Activated CD8-positive, alpha-beta T cell treated with anti-CD3 and anti-CD28 coated beads, Interleukin-2, amount 10 ng/mL, durations not matched to agents 7 days and 5 days (primary cell): ENCODE data around the gene DNM1. TPM values are rescaled to one million over a fixed set of nuclear protein-coding genes. Genes with fewer than 3 reads are reported as not detected.

ENCODE experiments used
- ATAC-seq: fragments of 150-1000 bp; cut with Tn5 transposase; one replicate; pipeline ENCODE4 v1.10.0; 2021; ENCODE audit warnings: moderate library complexity
- CTCF ChIA-PET: fragments of 350-600 bp; sonication (Branson Sonifier 250); formaldehyde crosslinking; loops from one replicate; lab custom pipeline; 2021; ENCODE audit warnings: antibody characterized with exemption; lab: Charles Lee
- POLR2A ChIA-PET: fragments of 350-600 bp; sonication (Branson Sonifier 250); formaldehyde crosslinking; loops from one replicate; lab custom pipeline; 2021; ENCODE audit warnings: antibody characterized with exemption; lab: Charles Lee
- DNase-seq: peaks from one replicate; pipeline ENCODE4 v3.0.0-alpha.2; 2020
- H3K27ac Mint-ChIP-seq: one replicate; pipeline ENCODE4 v1.8.0; 2021; ENCODE audit warnings: mild to moderate bottlenecking, mixed read lengths
- H3K27me3 Mint-ChIP-seq: one replicate; pipeline ENCODE4 v1.8.0; 2021; ENCODE audit warnings: low read depth, mixed read lengths
- H3K36me3 Mint-ChIP-seq: one replicate; pipeline ENCODE4 v1.8.0; 2021; ENCODE audit warnings: low read depth, mixed read lengths
- H3K4me1 Mint-ChIP-seq: one replicate; pipeline ENCODE4 v1.8.0; 2021; ENCODE audit warnings: low read depth, mixed read lengths
- H3K4me3 Mint-ChIP-seq: one replicate; pipeline ENCODE4 v1.8.0; 2021; ENCODE audit warnings: mild to moderate bottlenecking, mixed read lengths
- H3K9me3 Mint-ChIP-seq: one replicate; pipeline ENCODE4 v1.8.0; 2022; ENCODE audit warnings: mixed read lengths; ENCODE audit not compliant: insufficient read depth
- total RNA-seq, 2 experiments: library from RNA; stranded (reverse); gene quantifications; one replicate each; pipeline ENCODE4 v1.2.3, GENCODE V29; 2021

The DNM1 gene
- total RNA-seq, 2 experiments from 2014 or later: 0.21 to 0.29 TPM

GRCh38 chr9:128192601-128193371, 10.4 kb upstream of the DNM1 start:
- Mint-ChIP-seq H3K27ac (peak overlapping the region; percentile 46), H3K9me3 (no peaks in the 10 kb centered on the region), H3K36me3 (peaks cover 18% of the 10 kb centered on the region), H3K4me3 (peak overlapping the region; percentile 63), H3K27me3 (no peaks in the 10 kb centered on the region), H3K4me1 (peaks cover 44% of the 10 kb centered on the region)
- ChIA-PET CTCF (interaction anchor here (0.8 to 3.5 kb wide), 5 partner anchors 9 to 149 kb away, joined by 3 to 12 read pairs (median 4); no protein-coding TSS in a partner anchor), POLR2A (interaction anchor here (0.6 to 1.1 kb wide), 5 partner anchors 12 to 365 kb away, joined by 3 to 8 read pairs (median 4); partner anchors contain the start of genes BBLN, GOLGA2 and SWI5)
- DNase-seq (peak; percentile 73), ATAC-seq (peak; percentile 76)

GRCh38 chr9:128193469-128194096, 9.6 kb upstream of the DNM1 start:
- ChIA-PET POLR2A (no interaction called here), CTCF (interaction anchor here (0.8 to 1.3 kb wide), 3 partner anchors 9 to 69 kb away, joined by 3 to 4 read pairs (median 4); no protein-coding TSS in a partner anchor)
- no peak overlapping the region for H3K27ac Mint-ChIP-seq
- H3K27me3 Mint-ChIP-seq: no peaks in the 10 kb centered on the region
- no peak overlapping the region for H3K4me3 Mint-ChIP-seq
- peaks cover 13% of the 10 kb centered on the region for H3K36me3 Mint-ChIP-seq
- ATAC-seq (no peak), DNase-seq (no peak)
- peaks cover 38% of the 10 kb centered on the region for H3K4me1 Mint-ChIP-seq
- no peaks in the 10 kb centered on the region for H3K9me3 Mint-ChIP-seq

- POLR2A ChIA-PET: no interaction called here
- H3K4me3 Mint-ChIP-seq: no peak overlapping the region
These were observed 1.5 kb upstream of the DNM1 start for GRCh38 chr9:128201441-128202369.

GRCh38 chr9:128202648-128203023, 543 bp upstream of the DNM1 start:
- Mint-ChIP-seq H3K27me3 (peaks cover 25% of the 10 kb centered on the region), H3K4me1 (peaks cover 14% of the 10 kb centered on the region), H3K9me3 (no peaks in the 10 kb centered on the region), H3K4me3 (peak overlapping the region; percentile 68), H3K27ac (no peak overlapping the region), H3K36me3 (no peaks in the 10 kb centered on the region)
- CTCF ChIA-PET: interaction anchor here (0.9 kb wide), 1 partner anchor 10 kb away, joined by 4 read pairs; no protein-coding TSS in a partner anchor
- ATAC-seq (no peak), DNase-seq (no peak)
- POLR2A ChIA-PET: no interaction called here

More at GRCh38 chr9:128201441-128202369, 1.5 kb upstream of the DNM1 start:
- H3K4me1 Mint-ChIP-seq: peaks cover 14% of the 10 kb centered on the region
- CTCF ChIA-PET: interaction anchor here (0.9 to 1.8 kb wide), 2 partner anchors 9 to 11 kb away, joined by 4 to 9 read pairs; partner anchors contain the start of gene CIZ1
- ATAC-seq (no peak), DNase-seq (no peak)
- H3K9me3 Mint-ChIP-seq: no peaks in the 10 kb centered on the region
- H3K27me3 Mint-ChIP-seq: peaks cover 22% of the 10 kb centered on the region
- no peaks in the 10 kb centered on the region for H3K36me3 Mint-ChIP-seq
- H3K27ac Mint-ChIP-seq: no peak overlapping the region

- ATAC-seq (no peak), DNase-seq (no peak)
- Mint-ChIP-seq H3K4me3 (peak overlapping the region; percentile 61), H3K9me3 (no peaks in the 10 kb centered on the region), H3K36me3 (no peaks in the 10 kb centered on the region), H3K27ac (no peak overlapping the region), H3K4me1 (peaks cover 14% of the 10 kb centered on the region), H3K27me3 (peaks cover 25% of the 10 kb centered on the region)
- POLR2A ChIA-PET: interaction anchor here (1.3 kb wide), 1 partner anchor 11 kb away, joined by 3 read pairs; no protein-coding TSS in a partner anchor
- CTCF ChIA-PET: interaction anchor here (0.7 to 1.2 kb wide), 5 partner anchors 9 to 58 kb away, joined by 3 to 5 read pairs (median 3); no protein-coding TSS in a partner anchor
These were observed 750 bp downstream of the DNM1 start for GRCh38 chr9:128203707-128204551.

GRCh38 chr9:128204858-128205257, 1.7 kb downstream of the DNM1 start:
- H3K36me3 Mint-ChIP-seq: no peaks in the 10 kb centered on the region
- peaks cover 25% of the 10 kb centered on the region for H3K27me3 Mint-ChIP-seq
- H3K4me1 Mint-ChIP-seq: peaks cover 14% of the 10 kb centered on the region
- ATAC-seq (no peak), DNase-seq (no peak)
- no peak overlapping the region for H3K27ac Mint-ChIP-seq
- ChIA-PET CTCF (no interaction called here), POLR2A (interaction anchor here (1.3 kb wide), 1 partner anchor 12 kb away, joined by 3 read pairs; no protein-coding TSS in a partner anchor)
- no peaks in the 10 kb centered on the region for H3K9me3 Mint-ChIP-seq
- H3K4me3 Mint-ChIP-seq: peak overlapping the region; percentile 3

- POLR2A ChIA-PET: interaction anchor here (1.3 kb wide), 1 partner anchor 13 kb away, joined by 3 read pairs; no protein-coding TSS in a partner anchor
- no peaks in the 10 kb centered on the region for H3K36me3 Mint-ChIP-seq
- peaks cover 25% of the 10 kb centered on the region for H3K27me3 Mint-ChIP-seq
- no peaks in the 10 kb centered on the region for H3K9me3 Mint-ChIP-seq
- H3K4me3 Mint-ChIP-seq: no peak overlapping the region
- peaks cover 14% of the 10 kb centered on the region for H3K4me1 Mint-ChIP-seq
- no peak overlapping the region for H3K27ac Mint-ChIP-seq
- ATAC-seq (no peak), DNase-seq (no peak)
- CTCF ChIA-PET: no interaction called here
These were observed 2.2 kb downstream of the DNM1 start for GRCh38 chr9:128205296-128205944.

GRCh38 chr9:128206484-128206883, 3.3 kb downstream of the DNM1 start:
- Mint-ChIP-seq H3K27ac (no peak overlapping the region), H3K36me3 (no peaks in the 10 kb centered on the region), H3K9me3 (no peaks in the 10 kb centered on the region), H3K4me3 (no peak overlapping the region), H3K27me3 (peaks cover 29% of the 10 kb centered on the region), H3K4me1 (peaks cover 14% of the 10 kb centered on the region)
- ChIA-PET POLR2A (interaction anchor here (0.6 kb wide), 1 partner anchor 74 kb away, joined by 4 read pairs; no protein-coding TSS in a partner anchor), CTCF (interaction anchor here (1.0 to 1.6 kb wide), 2 partner anchors 135 to 156 kb away, joined by 4 read pairs; no protein-coding TSS in a partner anchor)
- DNase-seq (no peak), ATAC-seq (no peak)

- ChIA-PET CTCF (interaction anchor here (1.0 to 1.6 kb wide), 3 partner anchors 17 to 155 kb away, joined by 3 to 4 read pairs (median 4); no protein-coding TSS in a partner anchor), POLR2A (interaction anchor here (0.6 kb wide), 1 partner anchor 73 kb away, joined by 4 read pairs; no protein-coding TSS in a partner anchor)
- Mint-ChIP-seq H3K4me3 (no peak overlapping the region), H3K36me3 (no peaks in the 10 kb centered on the region), H3K9me3 (no peaks in the 10 kb centered on the region), H3K4me1 (peaks cover 14% of the 10 kb centered on the region), H3K27ac (no peak overlapping the region), H3K27me3 (peaks cover 35% of the 10 kb centered on the region)
- DNase-seq: no peak
- no peak for ATAC-seq
These were observed 4.0 kb downstream of the DNM1 start for GRCh38 chr9:128206916-128207910.
